ENCODE measurements around the gene CYP24A1.

CYP24A1 gene

GRCh38 chr20:54158856-54159418 is 14.8 kb downstream of the CYP24A1 start:
- DNase-seq (ENCODE audit: insufficient read length, low spot score) (no peak), FAIRE-seq (no peak)

DNA sequence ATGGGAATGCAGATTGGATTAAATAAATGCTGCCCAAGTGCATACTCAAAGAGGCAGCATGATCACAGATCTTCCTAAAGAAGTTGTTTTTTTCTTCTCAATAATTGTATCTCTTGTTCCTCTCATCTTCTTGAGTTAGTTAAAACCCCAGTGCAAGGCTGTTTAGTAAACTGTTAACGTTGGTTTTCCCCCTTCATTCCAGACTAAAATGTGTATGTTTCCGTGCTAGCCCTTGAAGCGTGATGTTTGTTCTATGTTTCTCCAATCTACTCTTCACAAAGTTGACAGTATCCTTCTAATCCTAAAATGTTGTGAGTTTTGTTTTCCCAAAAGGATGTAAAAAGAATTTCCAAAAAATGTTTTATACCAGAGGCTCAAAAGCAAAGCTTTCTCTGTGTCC is 15.6 kb downstream of the CYP24A1 start:
- no peak for DNase-seq (ENCODE audit: insufficient read length, low spot score)
- peak; percentile 62 for FAIRE-seq

DNA sequence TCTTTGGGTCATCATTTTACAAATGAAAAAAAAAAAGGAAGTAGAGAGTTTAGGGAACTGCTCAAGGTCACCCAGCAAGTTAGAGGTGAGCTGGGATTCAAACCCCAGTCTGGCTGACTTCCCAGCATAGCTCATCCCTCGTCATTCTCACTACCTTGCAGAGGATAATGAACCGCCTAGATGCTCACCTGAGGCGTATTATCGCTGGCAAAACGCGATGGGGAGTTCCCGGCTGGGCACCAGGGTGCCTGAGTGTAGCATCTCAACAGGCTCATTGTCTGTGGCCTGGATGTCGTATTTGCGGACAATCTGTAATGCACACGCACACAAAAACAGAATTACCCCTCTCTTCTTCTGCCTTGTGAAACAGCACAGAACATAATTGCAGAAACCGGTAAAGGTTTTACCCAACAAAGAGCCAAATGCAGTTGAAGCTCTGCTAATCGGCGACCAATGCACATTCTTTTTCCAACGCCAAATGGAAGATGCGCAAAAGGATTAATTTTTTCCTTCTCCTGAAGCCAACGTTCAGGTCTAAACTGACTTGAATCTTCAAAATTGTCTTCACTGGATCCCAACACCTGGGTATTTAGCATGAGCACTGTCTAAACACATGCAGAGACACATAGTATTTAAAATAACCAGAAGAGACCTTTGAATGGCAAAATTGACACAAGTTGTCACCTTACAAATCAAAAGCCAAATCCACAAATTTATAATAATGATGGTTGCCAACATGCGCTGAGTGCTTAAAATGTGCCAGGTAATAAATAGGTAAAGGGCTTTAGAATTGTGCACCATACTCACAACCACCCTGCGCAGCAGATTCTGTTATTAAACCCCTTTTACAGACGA is 16.6 kb downstream of the CYP24A1 start:
- DNase-seq (ENCODE audit: insufficient read length, low spot score) (no peak), FAIRE-seq (peak; percentile 86)

GRCh38 chr20:54156522-54156921 is 17.3 kb downstream of the CYP24A1 start:
- DNase-seq (ENCODE audit: insufficient read length, low spot score) (no peak), FAIRE-seq (no peak)

GRCh38 chr20:54155736-54156317 is 18.0 kb downstream of the CYP24A1 start:
- FAIRE-seq: no peak
- no peak for DNase-seq (ENCODE audit: insufficient read length, low spot score)

GRCh38 chr20:54154439-54154838 is 19.3 kb downstream of the CYP24A1 start:
- DNase-seq (ENCODE audit: insufficient read length, low spot score) (no peak), FAIRE-seq (no peak)

DNA sequence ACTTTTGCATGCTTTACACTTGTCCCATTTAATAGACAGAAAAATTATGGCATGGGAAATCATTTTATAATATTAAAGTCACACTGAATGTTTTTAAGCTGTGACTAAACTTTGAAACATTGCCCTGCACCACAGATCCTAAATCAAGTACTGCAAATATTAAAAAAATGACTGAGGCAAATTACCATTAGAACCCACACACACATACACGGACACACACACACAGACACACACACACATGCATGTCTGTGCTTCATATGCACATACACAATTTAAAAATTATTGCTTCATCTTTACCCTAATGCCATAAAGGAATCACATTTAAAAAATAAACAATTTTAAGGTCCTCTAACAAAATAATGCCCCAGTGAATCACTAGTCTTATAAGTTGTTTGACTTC is 19.9 kb downstream of the CYP24A1 start:
- FAIRE-seq: no peak
- no peak for DNase-seq (ENCODE audit: insufficient read length, low spot score)

DNA sequence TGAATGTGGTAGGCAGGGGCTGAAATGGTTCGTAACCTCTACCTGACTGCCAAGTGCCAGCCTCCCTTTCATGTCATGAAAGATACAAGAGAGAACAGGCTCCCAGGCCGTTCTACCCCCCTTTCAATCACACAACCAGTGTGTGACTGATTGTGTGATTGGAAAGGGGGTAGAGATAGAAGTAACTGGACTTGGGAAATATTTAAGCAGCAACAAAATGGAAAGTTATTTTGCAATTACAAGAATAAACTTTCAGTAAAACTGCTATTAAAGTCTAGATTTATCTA is 20.8 kb downstream of the CYP24A1 start:
- DNase-seq (ENCODE audit: insufficient read length, low spot score): no peak
- FAIRE-seq: no peak

GRCh38 chr20:54152227-54153040 is 21.4 kb downstream of the CYP24A1 start:
- FAIRE-seq (peak; percentile 90), DNase-seq (ENCODE audit: insufficient read length, low spot score) (no peak)

GRCh38 chr20:54151511-54152226 is 22.1 kb downstream of the CYP24A1 start:
- DNase-seq (ENCODE audit: insufficient read length, low spot score): no peak
- no peak for FAIRE-seq

DNA sequence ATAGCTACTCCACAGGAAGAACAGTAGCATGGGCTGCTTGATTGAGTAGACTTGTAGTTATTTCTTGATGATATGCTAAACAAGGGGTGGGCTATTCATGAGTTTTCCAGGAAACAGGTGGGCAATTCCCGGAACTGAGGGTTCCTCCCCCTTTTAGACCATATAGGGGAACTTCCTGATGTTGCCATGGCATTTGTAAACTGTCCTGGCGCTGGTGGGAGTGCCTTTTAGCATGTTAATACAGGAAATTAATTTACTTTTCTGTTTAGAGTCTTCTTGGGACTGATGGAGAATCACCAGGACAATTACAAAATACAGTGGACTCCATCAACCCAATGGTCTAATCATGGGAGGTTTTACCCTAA is 22.7 kb downstream of the CYP24A1 start:
- no peak for DNase-seq (ENCODE audit: insufficient read length, low spot score)
- peak; percentile 78 for FAIRE-seq

- DNase-seq (ENCODE audit: insufficient read length, low spot score): no peak
- FAIRE-seq: no peak
These were observed 24.0 kb downstream of the CYP24A1 start for GRCh38 chr20:54149765-54150264.

- FAIRE-seq: peak; percentile 97
- DNase-seq (ENCODE audit: insufficient read length, low spot score): no peak
These were observed 24.6 kb downstream of the CYP24A1 start for GRCh38 chr20:54148947-54149764.

- no peak for FAIRE-seq
These were observed 27.1 kb downstream of the CYP24A1 start for GRCh38 chr20:54146672-54147071.

GRCh38 chr20:54144847-54145414 is 28.9 kb downstream of the CYP24A1 start:
- DNase-seq (ENCODE audit: insufficient read length, low spot score) (no peak), FAIRE-seq (no peak)

More at GRCh38 chr20:54146672-54147071, 27.1 kb downstream of the CYP24A1 start:
- no peak for DNase-seq (ENCODE audit: insufficient read length, low spot score)

DNA sequence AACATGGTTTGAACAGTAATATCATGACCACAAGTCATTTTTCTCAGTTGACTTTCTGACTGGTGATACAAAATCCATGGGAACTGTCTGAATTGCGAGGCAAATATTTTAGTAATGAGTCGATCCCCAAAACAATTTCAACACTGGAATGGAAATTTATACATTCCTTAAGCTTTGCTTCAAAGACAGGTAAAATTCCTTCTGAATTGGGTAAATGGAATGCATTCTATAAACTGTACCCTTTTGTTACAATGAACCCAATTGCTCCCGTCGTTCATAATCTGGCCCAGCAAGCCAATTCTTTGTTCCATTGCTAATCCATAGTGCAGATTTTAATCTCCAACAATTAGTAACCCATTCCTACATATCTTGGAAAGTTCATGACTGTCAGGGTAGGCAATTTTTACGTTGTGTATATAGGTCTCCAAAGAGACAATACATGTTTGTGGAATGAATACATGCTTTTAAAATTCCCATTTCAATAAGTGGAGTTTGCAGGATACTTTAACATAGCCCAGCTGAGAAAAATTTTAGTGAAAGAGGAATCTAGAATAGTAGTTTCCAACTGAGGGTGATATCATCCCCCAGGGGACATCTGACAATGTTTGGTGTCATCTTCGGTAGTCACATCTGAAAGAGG is 32.7 kb downstream of the CYP24A1 start:
- FAIRE-seq: peak; percentile 95
- peak; percentile 76 for DNase-seq (ENCODE audit: insufficient read length, low spot score)

- no peak for DNase-seq (ENCODE audit: insufficient read length, low spot score)
- no peak for FAIRE-seq
These were observed 33.3 kb downstream of the CYP24A1 start for GRCh38 chr20:54140486-54140885.

DNA sequence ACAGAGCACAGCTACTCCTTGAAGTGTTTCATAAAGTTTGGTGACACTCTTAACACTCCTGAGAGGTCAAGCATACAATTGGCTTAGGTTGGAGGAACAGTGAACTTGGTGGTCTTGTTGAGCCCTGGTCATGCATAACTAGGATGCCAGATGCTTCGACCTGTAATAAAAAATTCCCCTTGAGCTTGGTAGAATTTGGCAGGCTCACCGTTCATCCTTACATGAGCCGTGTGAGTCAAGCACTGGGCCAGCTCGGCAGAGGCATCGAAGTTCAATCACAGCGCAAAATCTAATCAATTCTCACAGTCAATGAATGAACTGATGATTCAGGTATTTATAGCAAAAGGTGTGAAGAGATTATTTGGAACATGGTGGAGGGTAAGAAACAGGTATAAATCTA is 33.7 kb downstream of the CYP24A1 start:
- no peak for DNase-seq (ENCODE audit: insufficient read length, low spot score)
- no peak for FAIRE-seq

DNA sequence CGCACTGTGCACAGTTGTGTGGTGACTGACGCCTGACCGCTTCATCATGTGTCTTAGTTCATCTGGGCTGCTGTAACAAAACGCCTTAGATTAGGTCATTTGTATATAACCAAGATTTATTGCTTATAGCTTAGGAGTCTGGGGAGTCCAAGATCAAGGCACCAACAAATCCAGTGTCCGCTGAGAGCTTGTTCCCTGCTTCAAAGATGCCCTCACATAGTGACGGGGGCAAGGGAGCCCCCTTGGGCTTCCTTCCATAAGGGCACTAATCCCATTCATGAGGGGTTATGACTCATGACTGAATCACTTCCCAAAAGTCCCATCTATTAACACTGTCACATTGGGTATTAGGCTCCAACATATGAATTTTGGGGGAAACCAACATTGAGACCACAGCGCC is 34.6 kb downstream of the CYP24A1 start:
- no peak for DNase-seq (ENCODE audit: insufficient read length, low spot score)

More for the DNA sequence above, 34.6 kb downstream of the CYP24A1 start:
- no peak for FAIRE-seq
